ENCODE data around the gene MMP1.

The MMP1 gene

GRCh38 chr11:102798012-102798746 is at the start of gene MMP1:
MMP1 (minus strand) TSS chr11:102798160; CDS start chr11:102798092, 68 bp downstream.
- no peak for DNase-seq

GRCh38 chr11:102846292-102846691 is 48.3 kb upstream of the MMP1 start:
- no peak for DNase-seq

GRCh38 chr11:102843489-102843888 is 45.5 kb upstream of the MMP1 start, which contains the start of gene MMP3:
MMP3 (minus strand) TSS chr11:102843609; CDS start chr11:102843546, 63 bp downstream.
- DNase-seq: no peak

GRCh38 chr11:102842930-102843329 is 45.0 kb upstream of the MMP1 start:
- DNase-seq: no peak

GRCh38 chr11:102840018-102840417 is 42.1 kb upstream of the MMP1 start:
- DNase-seq: no peak

GRCh38 chr11:102837646-102838045 is 39.7 kb upstream of the MMP1 start:
- no peak for DNase-seq

GRCh38 chr11:102837156-102837555 is 39.2 kb upstream of the MMP1 start:
- no peak for DNase-seq

GRCh38 chr11:102836290-102836875 is 38.4 kb upstream of the MMP1 start:
- DNase-seq: no peak

- no peak for DNase-seq
These were observed 35.8 kb upstream of the MMP1 start for GRCh38 chr11:102833731-102834130.

- DNase-seq: no peak
These were observed 34.7 kb upstream of the MMP1 start for GRCh38 chr11:102832612-102833011.

GRCh38 chr11:102831489-102832440 is 33.8 kb upstream of the MMP1 start:
- DNase-seq: no peak

GRCh38 chr11:102831128-102831488 is 33.1 kb upstream of the MMP1 start:
- DNase-seq: no peak

GRCh38 chr11:102830001-102830727 is 32.2 kb upstream of the MMP1 start:
- no peak for DNase-seq

- DNase-seq: no peak
These were observed 31.5 kb upstream of the MMP1 start for GRCh38 chr11:102829316-102830000.

- no peak for DNase-seq
These were observed 26.6 kb upstream of the MMP1 start for GRCh38 chr11:102824556-102824955.

GRCh38 chr11:102819491-102819890 is 21.5 kb upstream of the MMP1 start:
- no peak for DNase-seq

- no peak for DNase-seq
These were observed 15.5 kb upstream of the MMP1 start for GRCh38 chr11:102813484-102813883.

GRCh38 chr11:102812188-102812587 is 14.2 kb upstream of the MMP1 start:
- DNase-seq: no peak

GRCh38 chr11:102810950-102811660 is 13.1 kb upstream of the MMP1 start:
- peak; percentile 24 for DNase-seq

GRCh38 chr11:102809971-102810370 is 12.0 kb upstream of the MMP1 start:
- DNase-seq: no peak

GRCh38 chr11:102807921-102808320 is 10.0 kb upstream of the MMP1 start:
- DNase-seq: peak; percentile 11

GRCh38 chr11:102806296-102806695 is 8.3 kb upstream of the MMP1 start:
- no peak for DNase-seq

Data from COR-L47 (cell line).